Right renal pelvis (tissue), 4 donors: Measurements from ENCODE around the gene GCNT3. TPM values are rescaled to one million over a fixed set of nuclear protein-coding genes. Genes with fewer than 3 reads are reported as not detected.

Source experiments
- polyA plus RNA-seq, 4 donors: library from polyadenylated mRNA; unstranded; fragments of 120-200 nt; gene quantifications; one replicate each; pipeline ENCODE4 v1.2.1, GENCODE V29; 2013; ENCODE audit not compliant: insufficient read length in 4 of 4

Gene GCNT3
- polyA plus RNA-seq, 4 donors, result 0.61 to 0.94 (median 0.68) TPM

Other genes starting within 250 kb of the GCNT3 start
- 100 to 1,000 TPM; 146 to 207 (median 185) TPM for gene MYO1E, start 238.9 kb upstream of the GCNT3 start, polyA plus RNA-seq
- 10 to 100 TPM; 19.9 to 24.3 (median 23.2) TPM for gene FAM81A, start 173.6 kb upstream of the GCNT3 start, polyA plus RNA-seq
- 100 to 1,000 TPM; 157 to 173 (median 162) TPM for gene GTF2A2, start 45.7 kb downstream of the GCNT3 start, polyA plus RNA-seq
- 10 to 100 TPM; 65.3 to 89.3 (median 78.8) TPM for gene BNIP2, start 77.5 kb downstream of the GCNT3 start, polyA plus RNA-seq